ENCODE data around the gene MPPED2.
A peak's percentile ranks its signal among the peaks of the same experiment; 100 is the strongest.

Gene MPPED2

GRCh38 chr11:30605036-30605605, 19.0 kb upstream of the MPPED2 start:
- Histone ChIP-seq H3K9me3 (ENCODE audit: control extremely low read depth in 1 of 5, control insufficient read depth in 4 of 5, insufficient read depth in 2 of 5, low read depth in 1 of 5, low read length in 4 of 5) (peaks cover 0 to 5% (median 0%) of the 10 kb centered on the region in 5 experiments), H3K36me3 (ENCODE audit: control insufficient read depth in 4 of 4, insufficient read depth in 4 of 4, low read length in 3 of 4) (no peaks in the 10 kb centered on the region), H3K27me3 (replicated peaks in 2 of 5; ENCODE audit: control insufficient read depth in 4 of 5, insufficient read depth in 5 of 5, low read length in 4 of 5) (no peaks in the 10 kb centered on the region), H3K4me3 (ENCODE audit: control insufficient read depth in 1 of 7, extremely low read depth in 1 of 7, insufficient read depth in 4 of 7, low read depth in 2 of 7, low read length in 6 of 7) (peak overlapping the region in 1 of 7 experiments; percentile 1), H3K4me1 (ENCODE audit: control extremely low read depth in 1 of 4, control insufficient read depth in 4 of 4, insufficient read depth in 4 of 4, low read length in 3 of 4) (peaks cover 0 to 13% (median 3%) of the 10 kb centered on the region in 4 experiments), H3K27ac (ENCODE audit: insufficient read depth in 1 of 2, low read depth in 1 of 2, low read length in 2 of 2, poor library complexity in 1 of 2, severe bottlenecking in 2 of 2) (peak overlapping the region; percentile 29 to 65)
- WGBS (ENCODE audit: insufficient coverage), result 0% methylated on average over 2 of the region's 3 CpGs
- CTCF ChIA-PET, result interaction anchor here (1.0 to 4.0 kb wide), 2 partner anchors 16 to 48 kb away, joined by 3 to 13 read pairs; no protein-coding TSS in a partner anchor
- POLR2A ChIA-PET, result no interaction called here
- DNase-seq, result peak; percentile 67 to 97 (median 93)

- H3K4me1 ChIP-seq (ENCODE audit: control extremely low read depth in 1 of 4, control insufficient read depth in 4 of 4, insufficient read depth in 4 of 4, low read length in 3 of 4), result peaks cover 0 to 13% (median 3%) of the 10 kb centered on the region in 4 experiments
- CTCF ChIA-PET, result interaction anchor here (1.2 to 1.9 kb wide), 2 partner anchors 17 to 116 kb away, joined by 4 to 8 read pairs; partner anchors contain the start of gene MPPED2
Observed at GRCh38 chr11:30603357-30603756, 17.2 kb upstream of the MPPED2 start.

GRCh38 chr11:30596832-30597231, 10.7 kb upstream of the MPPED2 start:
- POLR2A ChIA-PET, result no interaction called here
- Histone ChIP-seq H3K4me3 (ENCODE audit: control insufficient read depth in 1 of 7, extremely low read depth in 1 of 7, insufficient read depth in 4 of 7, low read depth in 2 of 7, low read length in 6 of 7) (no peak overlapping the region), H3K9me3 (ENCODE audit: control extremely low read depth in 1 of 5, control insufficient read depth in 4 of 5, insufficient read depth in 2 of 5, low read depth in 1 of 5, low read length in 4 of 5) (peaks cover 0 to 5% (median 0%) of the 10 kb centered on the region in 5 experiments), H3K36me3 (ENCODE audit: control insufficient read depth in 4 of 4, insufficient read depth in 4 of 4, low read length in 3 of 4) (no peaks in the 10 kb centered on the region), H3K4me1 (ENCODE audit: control extremely low read depth in 1 of 4, control insufficient read depth in 4 of 4, insufficient read depth in 4 of 4, low read length in 3 of 4) (no peaks in the 10 kb centered on the region), H3K27me3 (replicated peaks in 2 of 5; ENCODE audit: control insufficient read depth in 4 of 5, insufficient read depth in 5 of 5, low read length in 4 of 5) (no peaks in the 10 kb centered on the region), H3K27ac (ENCODE audit: insufficient read depth in 1 of 2, low read depth in 1 of 2, low read length in 2 of 2, poor library complexity in 1 of 2, severe bottlenecking in 2 of 2) (no peak overlapping the region)
- no peak for DNase-seq
- CTCF ChIA-PET, result interaction anchor here (1.6 kb wide), 1 partner anchor 10 kb away, joined by 3 read pairs; no protein-coding TSS in a partner anchor
- WGBS (ENCODE audit: insufficient coverage), result 100% methylated on average over 1 of the region's 2 CpGs

More at GRCh38 chr11:30603357-30603756, 17.2 kb upstream of the MPPED2 start:
- WGBS (ENCODE audit: insufficient coverage), result 100% methylated on average over 1 of the region's 2 CpGs
- H3K27ac ChIP-seq (ENCODE audit: insufficient read depth in 1 of 2, low read depth in 1 of 2, low read length in 2 of 2, poor library complexity in 1 of 2, severe bottlenecking in 2 of 2), result no peak overlapping the region
- no peaks in the 10 kb centered on the region for H3K36me3 ChIP-seq (ENCODE audit: control insufficient read depth in 4 of 4, insufficient read depth in 4 of 4, low read length in 3 of 4)
- H3K4me3 ChIP-seq (ENCODE audit: control insufficient read depth in 1 of 7, extremely low read depth in 1 of 7, insufficient read depth in 4 of 7, low read depth in 2 of 7, low read length in 6 of 7), result no peak overlapping the region
- no peak for DNase-seq
- peaks cover 0 to 5% (median 0%) of the 10 kb centered on the region in 5 experiments for H3K9me3 ChIP-seq (ENCODE audit: control extremely low read depth in 1 of 5, control insufficient read depth in 4 of 5, insufficient read depth in 2 of 5, low read depth in 1 of 5, low read length in 4 of 5)
- H3K27me3 ChIP-seq (replicated peaks in 2 of 5; ENCODE audit: control insufficient read depth in 4 of 5, insufficient read depth in 5 of 5, low read length in 4 of 5), result no peaks in the 10 kb centered on the region
- POLR2A ChIA-PET, result no interaction called here

GRCh38 chr11:30595934-30596333, 9.8 kb upstream of the MPPED2 start:
- CTCF ChIA-PET, result no interaction called here
- 100% methylated on average over 1 of the region's 3 CpGs for WGBS (ENCODE audit: insufficient coverage)
- H3K36me3 ChIP-seq (ENCODE audit: control insufficient read depth in 4 of 4, insufficient read depth in 4 of 4, low read length in 3 of 4), result no peaks in the 10 kb centered on the region
- no peaks in the 10 kb centered on the region for H3K9me3 ChIP-seq (ENCODE audit: control extremely low read depth in 1 of 5, control insufficient read depth in 4 of 5, insufficient read depth in 2 of 5, low read depth in 1 of 5, low read length in 4 of 5)
- DNase-seq, result no peak
- H3K27me3 ChIP-seq (replicated peaks in 2 of 5; ENCODE audit: control insufficient read depth in 4 of 5, insufficient read depth in 5 of 5, low read length in 4 of 5), result no peaks in the 10 kb centered on the region
- no peaks in the 10 kb centered on the region for H3K4me1 ChIP-seq (ENCODE audit: control extremely low read depth in 1 of 4, control insufficient read depth in 4 of 4, insufficient read depth in 4 of 4, low read length in 3 of 4)
- H3K4me3 ChIP-seq (ENCODE audit: control insufficient read depth in 1 of 7, extremely low read depth in 1 of 7, insufficient read depth in 4 of 7, low read depth in 2 of 7, low read length in 6 of 7), result no peak overlapping the region
- no peak overlapping the region for H3K27ac ChIP-seq (ENCODE audit: insufficient read depth in 1 of 2, low read depth in 1 of 2, low read length in 2 of 2, poor library complexity in 1 of 2, severe bottlenecking in 2 of 2)
- POLR2A ChIA-PET, result no interaction called here

GRCh38 chr11:30594646-30595411, 8.7 kb upstream of the MPPED2 start:
- CTCF ChIA-PET, result no interaction called here
- POLR2A ChIA-PET, result no interaction called here

GRCh38 chr11:30587269-30587812, 1.2 kb upstream of the MPPED2 start:
- Histone ChIP-seq H3K4me3 (ENCODE audit: control insufficient read depth in 1 of 7, extremely low read depth in 1 of 7, insufficient read depth in 4 of 7, low read depth in 2 of 7, low read length in 6 of 7) (peak overlapping the region in 1 of 7 experiments; percentile 84), H3K4me1 (ENCODE audit: control extremely low read depth in 1 of 4, control insufficient read depth in 4 of 4, insufficient read depth in 4 of 4, low read length in 3 of 4) (peaks cover 0 to 26% (median 17%) of the 10 kb centered on the region in 4 experiments), H3K27ac (ENCODE audit: insufficient read depth in 1 of 2, low read depth in 1 of 2, low read length in 2 of 2, poor library complexity in 1 of 2, severe bottlenecking in 2 of 2) (no peak overlapping the region), H3K27me3 (replicated peaks in 2 of 5; ENCODE audit: control insufficient read depth in 4 of 5, insufficient read depth in 5 of 5, low read length in 4 of 5) (peaks cover 0 to 5% (median 3%) of the 10 kb centered on the region in 5 experiments), H3K36me3 (ENCODE audit: control insufficient read depth in 4 of 4, insufficient read depth in 4 of 4, low read length in 3 of 4) (no peaks in the 10 kb centered on the region), H3K9me3 (ENCODE audit: control extremely low read depth in 1 of 5, control insufficient read depth in 4 of 5, insufficient read depth in 2 of 5, low read depth in 1 of 5, low read length in 4 of 5) (no peaks in the 10 kb centered on the region)
- ChIA-PET CTCF (interaction anchor here (0.7 to 2.4 kb wide), 2 partner anchors 10 to 16 kb away, joined by 3 to 8 read pairs; no protein-coding TSS in a partner anchor), POLR2A (no interaction called here)
- DNase-seq, result no peak
- no CpG with 5 or more reads among the region's 1 CpG for WGBS (ENCODE audit: insufficient coverage)

More at GRCh38 chr11:30594646-30595411, 8.7 kb upstream of the MPPED2 start:
- no peak for DNase-seq
- H3K27ac ChIP-seq (ENCODE audit: insufficient read depth in 1 of 2, low read depth in 1 of 2, low read length in 2 of 2, poor library complexity in 1 of 2, severe bottlenecking in 2 of 2), result no peak overlapping the region
- no peaks in the 10 kb centered on the region for H3K36me3 ChIP-seq (ENCODE audit: control insufficient read depth in 4 of 4, insufficient read depth in 4 of 4, low read length in 3 of 4)
- no peak overlapping the region for H3K4me3 ChIP-seq (ENCODE audit: control insufficient read depth in 1 of 7, extremely low read depth in 1 of 7, insufficient read depth in 4 of 7, low read depth in 2 of 7, low read length in 6 of 7)
- H3K27me3 ChIP-seq (replicated peaks in 2 of 5; ENCODE audit: control insufficient read depth in 4 of 5, insufficient read depth in 5 of 5, low read length in 4 of 5), result no peaks in the 10 kb centered on the region
- H3K9me3 ChIP-seq (ENCODE audit: control extremely low read depth in 1 of 5, control insufficient read depth in 4 of 5, insufficient read depth in 2 of 5, low read depth in 1 of 5, low read length in 4 of 5), result no peaks in the 10 kb centered on the region
- no peaks in the 10 kb centered on the region for H3K4me1 ChIP-seq (ENCODE audit: control extremely low read depth in 1 of 4, control insufficient read depth in 4 of 4, insufficient read depth in 4 of 4, low read length in 3 of 4)
- WGBS (ENCODE audit: insufficient coverage), result 100% methylated on average over 3 of the region's 8 CpGs
